ENCODE data around the gene SMAD9. TPM values are rescaled to one million over a fixed set of nuclear protein-coding genes. Genes with fewer than 3 reads are reported as not detected.

The SMAD9 gene
- total and polyA plus RNA-seq, 4 donors = 2.5 to 35.0 (median 6.2) TPM

DNA sequence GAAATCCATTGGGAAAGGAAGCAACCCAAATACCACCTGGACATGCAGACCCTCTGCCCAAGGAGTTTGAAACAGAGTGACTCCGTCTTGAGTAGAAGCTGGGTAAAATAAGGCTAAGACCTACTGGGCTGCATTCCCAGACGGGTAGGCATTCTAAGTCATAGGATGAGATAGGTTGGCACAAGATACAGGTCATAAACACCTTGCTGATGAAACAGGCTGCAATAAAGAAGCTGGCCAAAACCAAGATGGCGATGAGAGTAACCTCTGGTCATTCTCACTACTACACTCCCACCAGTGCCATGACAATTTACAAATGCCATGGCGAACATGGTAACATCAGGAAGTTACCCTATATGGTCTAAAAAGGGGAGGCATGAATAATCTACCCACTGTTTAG, 60.8 kb downstream of the SMAD9 start:
- WGBS, 2 donors = 94 to 95% methylated on average over 4 of the region's 4 CpGs

DNA sequence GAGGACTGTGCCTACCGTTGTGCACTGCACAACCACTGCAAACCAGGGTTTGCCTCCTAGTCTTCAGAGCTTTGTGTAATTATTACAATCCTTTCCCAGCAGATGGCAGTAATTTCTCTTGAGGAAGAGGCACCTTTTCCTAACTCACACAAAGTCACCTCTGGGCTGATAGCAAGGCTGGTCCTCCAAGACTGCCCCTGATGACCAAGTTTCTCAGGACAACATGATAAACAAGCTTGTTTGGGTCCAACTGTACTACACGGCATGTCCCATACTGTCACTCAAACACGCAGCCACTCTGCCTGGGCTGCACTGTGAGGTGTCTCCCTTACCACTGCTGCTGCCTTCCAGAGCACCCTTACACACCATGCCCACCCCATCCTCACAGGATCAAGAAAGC, 61.7 kb downstream of the SMAD9 start:
- Histone ChIP-seq H3K9ac (ENCODE audit: insufficient read depth in 1 of 2, low read length in 2 of 2) (no peak overlapping the region), H3K27me3 (ENCODE audit: control insufficient read depth in 3 of 3, insufficient read depth in 3 of 3, low read length in 2 of 3) (no peaks in the 10 kb centered on the region), H3K27ac (ENCODE audit: low read depth in 1 of 2, low read length in 1 of 2) (no peak overlapping the region), H3K36me3 (ENCODE audit: control insufficient read depth in 4 of 4, insufficient read depth in 4 of 4, low read length in 4 of 4) (peaks cover 0 to 28% (median 7%) of the 10 kb centered on the region in 4 donors), H3K4me1 (ENCODE audit: control insufficient read depth in 5 of 5, insufficient read depth in 5 of 5, low read length in 5 of 5) (peaks cover 0 to 2% (median 0%) of the 10 kb centered on the region in 5 donors), H3K9me3 (ENCODE audit: control insufficient read depth in 4 of 4, insufficient read depth in 3 of 4, low read length in 3 of 4) (no peaks in the 10 kb centered on the region), H3K4me3 (no peak overlapping the region)
- ATAC-seq (ENCODE audit: insufficient read depth, low FRiP score) (no peak), DNase-seq (peak in 2 of 3 donors; percentile 63 to 73)
- peak; percentile 7 for TF ChIP-seq CTCF (IDR thresholded peaks at IDR 0.05; ENCODE audit: control extremely low read depth, extremely low read depth)
- WGBS, 2 donors = 39 to 45% methylated on average over 3 of the region's 3 CpGs

More for the DNA sequence above, 60.8 kb downstream of the SMAD9 start:
- ATAC-seq (ENCODE audit: insufficient read depth, low FRiP score) = no peak
- Histone ChIP-seq H3K9ac (ENCODE audit: insufficient read depth in 1 of 2, low read length in 2 of 2) (no peak overlapping the region), H3K4me3 (no peak overlapping the region), H3K27me3 (ENCODE audit: control insufficient read depth in 3 of 3, insufficient read depth in 3 of 3, low read length in 2 of 3) (no peaks in the 10 kb centered on the region), H3K36me3 (ENCODE audit: control insufficient read depth in 4 of 4, insufficient read depth in 4 of 4, low read length in 4 of 4) (peaks cover 0 to 30% (median 9%) of the 10 kb centered on the region in 4 donors), H3K27ac (ENCODE audit: low read depth in 1 of 2, low read length in 1 of 2) (no peak overlapping the region), H3K4me1 (ENCODE audit: control insufficient read depth in 5 of 5, insufficient read depth in 5 of 5, low read length in 5 of 5) (peaks cover 0 to 2% (median 0%) of the 10 kb centered on the region in 5 donors), H3K9me3 (ENCODE audit: control insufficient read depth in 4 of 4, insufficient read depth in 3 of 4, low read length in 3 of 4) (no peaks in the 10 kb centered on the region)
- TF ChIP-seq CTCF (IDR thresholded peaks at IDR 0.05; ENCODE audit: control extremely low read depth, extremely low read depth) = no peak
- DNase-seq = no peak

- DNase-seq (no peak), ATAC-seq (ENCODE audit: insufficient read depth, low FRiP score) (no peak)
- Histone ChIP-seq H3K36me3 (ENCODE audit: control insufficient read depth in 4 of 4, insufficient read depth in 4 of 4, low read length in 4 of 4) (peaks cover 0 to 32% (median 3%) of the 10 kb centered on the region in 4 donors), H3K27ac (ENCODE audit: low read depth in 1 of 2, low read length in 1 of 2) (no peak overlapping the region), H3K4me1 (ENCODE audit: control insufficient read depth in 5 of 5, insufficient read depth in 5 of 5, low read length in 5 of 5) (peaks cover 0 to 2% (median 0%) of the 10 kb centered on the region in 5 donors), H3K27me3 (ENCODE audit: control insufficient read depth in 3 of 3, insufficient read depth in 3 of 3, low read length in 2 of 3) (no peaks in the 10 kb centered on the region), H3K4me3 (no peak overlapping the region), H3K9me3 (ENCODE audit: control insufficient read depth in 4 of 4, insufficient read depth in 3 of 4, low read length in 3 of 4) (no peaks in the 10 kb centered on the region), H3K9ac (ENCODE audit: insufficient read depth in 1 of 2, low read length in 2 of 2) (no peak overlapping the region)
- TF ChIP-seq CTCF (IDR thresholded peaks at IDR 0.05; ENCODE audit: control extremely low read depth, extremely low read depth) = no peak
Measured at GRCh38 chr13:36857253-36857652, 62.8 kb downstream of the SMAD9 start.

Measured in lung (tissue), 12 donors.